Trophoblast cell (in vitro differentiated cells and primary cell): Measurements from ENCODE around the gene ZNF692.

ENCODE experiments used
- DNase-seq, 2 donors: peaks; one replicate each; pipeline ENCODE4 v3.0.0-alpha.2; 2016
- H2AFZ ChIP-seq: 2 replicates; pipeline ENCODE4 v1.6.1; 2013; ENCODE audit warnings: low read length, moderate library complexity, mild to moderate bottlenecking; ENCODE audit not compliant: insufficient read depth, poor library complexity
- H2AK5ac ChIP-seq: 2 replicates; pipeline ENCODE4 v1.6.1; 2013; ENCODE audit warnings: mild to moderate bottlenecking, low read length
- H2BK120ac ChIP-seq: 2 replicates; pipeline ENCODE4 v1.6.1; 2013; ENCODE audit warnings: low read length, mild to moderate bottlenecking, moderate library complexity; ENCODE audit not compliant: insufficient read depth, poor library complexity
- H2BK12ac ChIP-seq: 2 replicates; pipeline ENCODE4 v1.6.1; 2013; ENCODE audit warnings: mild to moderate bottlenecking, low read length, moderate library complexity
- H2BK5ac ChIP-seq: 2 replicates; pipeline ENCODE4 v1.6.1; 2013; ENCODE audit warnings: low read length, low read depth, moderate library complexity, mild to moderate bottlenecking; ENCODE audit not compliant: poor library complexity
- H3K14ac ChIP-seq: 2 replicates; pipeline ENCODE4 v1.6.1; 2013; ENCODE audit warnings: mild to moderate bottlenecking, low read length
- H3K18ac ChIP-seq: 2 replicates; pipeline ENCODE4 v1.6.1; 2013; ENCODE audit warnings: mild to moderate bottlenecking, low read length
- H3K23ac ChIP-seq: 2 replicates; pipeline ENCODE4 v1.6.1; 2013; ENCODE audit warnings: low read length
- H3K27ac ChIP-seq: 2 replicates; pipeline ENCODE4 v1.5.1; 2013; ENCODE audit warnings: low read depth, mild to moderate bottlenecking, inconsistent platforms, low read length, moderate library complexity
- H3K27me3 ChIP-seq: 2 replicates; pipeline ENCODE4 v1.6.1; 2013; ENCODE audit warnings: inconsistent platforms, mild to moderate bottlenecking, low read length, moderate library complexity; ENCODE audit not compliant: insufficient read depth
- H3K36me3 ChIP-seq, 2 experiments: 1 replicate in 1 of 2; 2 replicates in 1 of 2; pipeline ENCODE4 v1.6.1; 2013; ENCODE audit warnings: low read length in 2 of 2, mild to moderate bottlenecking in 2 of 2, moderate library complexity in 1 of 2; ENCODE audit not compliant: insufficient read depth in 2 of 2, control insufficient read depth in 1 of 2
- H3K4ac ChIP-seq: 2 replicates; pipeline ENCODE4 v1.6.1; 2013; ENCODE audit warnings: low read depth, mild to moderate bottlenecking, low read length, moderate library complexity
- H3K4me1 ChIP-seq, 2 experiments: 1 replicate in 1 of 2; 2 replicates in 1 of 2; pipeline ENCODE4 v1.6.1; 2013; ENCODE audit warnings: low read length in 2 of 2, mild to moderate bottlenecking in 2 of 2, moderate library complexity in 1 of 2; ENCODE audit not compliant: insufficient read depth in 2 of 2, control insufficient read depth in 1 of 2
- H3K4me2 ChIP-seq: 2 replicates; pipeline ENCODE4 v1.6.1; 2013; ENCODE audit warnings: inconsistent platforms, mild to moderate bottlenecking, low read length, moderate library complexity
- H3K4me3 ChIP-seq: 2 replicates; pipeline ENCODE4 v1.5.1; 2013; ENCODE audit warnings: mild to moderate bottlenecking, low read depth, low read length, inconsistent platforms
- H3K79me1 ChIP-seq: one replicate; pipeline ENCODE4 v1.6.1; 2013; ENCODE audit warnings: low read length
- H3K79me2 ChIP-seq: 2 replicates; pipeline ENCODE4 v1.6.1; 2013; ENCODE audit warnings: low read length, mild to moderate bottlenecking; ENCODE audit not compliant: control insufficient read depth, insufficient read depth, poor library complexity
- H3K9ac ChIP-seq: 2 replicates; pipeline ENCODE4 v1.6.1; 2013; ENCODE audit warnings: mild to moderate bottlenecking, low read length
- H3K9me3 ChIP-seq: 2 replicates; pipeline ENCODE4 v1.6.1; 2013; ENCODE audit warnings: low read depth, mild to moderate bottlenecking, control low read depth, inconsistent platforms, low read length; ENCODE audit not compliant: insufficient read depth
- H4K12ac ChIP-seq: 2 replicates; pipeline ENCODE4 v1.6.1; 2013; ENCODE audit warnings: low read depth, mild to moderate bottlenecking, low read length, moderate library complexity
- H4K8ac ChIP-seq: 2 replicates; pipeline ENCODE4 v1.6.1; 2013; ENCODE audit warnings: low read depth, mild to moderate bottlenecking, low read length, moderate library complexity
- H4K91ac ChIP-seq: one replicate; pipeline ENCODE4 v1.6.1; 2013; ENCODE audit warnings: low read depth, mild to moderate bottlenecking, low read length, moderate library complexity
- WGBS: extraction: QIAGEN DNeasy Blood & Tissue Kit; methylation state at CpG from one replicate; pipeline ENCODE4 v1.1.7; 2013; ENCODE audit warnings: missing lambda C conversion rate; ENCODE audit not compliant: insufficient read length, insufficient coverage; ENCODE audit errors: extremely low coverage; 5-methylcytosine and 5-hydroxymethylcytosine counted together

ZNF692 gene

GRCh38 chr1:248847956-248848561 is 10.8 kb downstream of the ZNF692 start:
- WGBS, result no CpG with 5 or more reads among the region's 72 CpGs
- Histone ChIP-seq H2AK5ac (no peak overlapping the region), H3K9ac (no peak overlapping the region)

GRCh38 chr1:248847181-248847955 is 11.5 kb downstream of the ZNF692 start:
- Histone ChIP-seq H2BK12ac (no peak overlapping the region), H3K9me3 (no peaks in the 10 kb centered on the region), H3K14ac (no peak overlapping the region), H3K79me2 (no peaks in the 10 kb centered on the region), H3K23ac (no peak overlapping the region), H2BK5ac (no peak overlapping the region), H2BK120ac (no peak overlapping the region), H3K4me1 (peaks cover 14 to 15% of the 10 kb centered on the region in 2 experiments), H2AFZ (no peak overlapping the region), H4K12ac (no peak overlapping the region), H3K4ac (no peak overlapping the region), H4K8ac (no peak overlapping the region), H2AK5ac (no peak overlapping the region), H3K27me3 (no peaks in the 10 kb centered on the region), H3K79me1 (no peaks in the 10 kb centered on the region), H3K27ac (no peak overlapping the region), H4K91ac (no peak overlapping the region), H3K9ac (no peak overlapping the region), H3K4me2 (no peak overlapping the region), H3K4me3 (peak overlapping the region; percentile 16), H3K18ac (no peak overlapping the region), H3K36me3 (peaks cover 52 to 79% of the 10 kb centered on the region in 2 experiments)
- DNase-seq, result no peak
- no CpG with 5 or more reads among the region's 76 CpGs for WGBS

More at GRCh38 chr1:248847956-248848561, 10.8 kb downstream of the ZNF692 start:
- no peak overlapping the region for H4K91ac ChIP-seq
- no peaks in the 10 kb centered on the region for H3K27me3 ChIP-seq
- no peak overlapping the region for H4K12ac ChIP-seq
- no peak overlapping the region for H3K18ac ChIP-seq
- H3K4ac ChIP-seq, result no peak overlapping the region
- H3K4me1 ChIP-seq, result peaks cover 14 to 15% of the 10 kb centered on the region in 2 experiments
- H2AFZ ChIP-seq, result no peak overlapping the region
- no peak overlapping the region for H3K4me3 ChIP-seq
- peaks cover 50 to 74% of the 10 kb centered on the region in 2 experiments for H3K36me3 ChIP-seq
- no peaks in the 10 kb centered on the region for H3K9me3 ChIP-seq
- no peak overlapping the region for H2BK12ac ChIP-seq
- H2BK5ac ChIP-seq, result no peak overlapping the region
- no peak overlapping the region for H3K23ac ChIP-seq
- no peaks in the 10 kb centered on the region for H3K79me1 ChIP-seq
- no peaks in the 10 kb centered on the region for H3K79me2 ChIP-seq
- no peak overlapping the region for H4K8ac ChIP-seq
- H2BK120ac ChIP-seq, result no peak overlapping the region
- H3K27ac ChIP-seq, result no peak overlapping the region
- DNase-seq, result no peak
- H3K4me2 ChIP-seq, result no peak overlapping the region
- no peak overlapping the region for H3K14ac ChIP-seq

- Histone ChIP-seq H3K9ac (peak overlapping the region; percentile 25), H2AFZ (no peak overlapping the region), H3K27ac (no peak overlapping the region), H3K36me3 (peaks cover 39 to 56% of the 10 kb centered on the region in 2 experiments), H2AK5ac (no peak overlapping the region), H2BK120ac (no peak overlapping the region), H3K23ac (no peak overlapping the region), H3K14ac (no peak overlapping the region), H2BK5ac (no peak overlapping the region), H4K12ac (no peak overlapping the region), H3K79me1 (no peaks in the 10 kb centered on the region), H3K79me2 (no peaks in the 10 kb centered on the region), H3K27me3 (no peaks in the 10 kb centered on the region), H4K91ac (no peak overlapping the region), H3K4ac (no peak overlapping the region), H3K4me1 (peaks cover 6 to 7% of the 10 kb centered on the region in 2 experiments), H3K4me2 (no peak overlapping the region), H3K4me3 (no peak overlapping the region), H4K8ac (no peak overlapping the region), H3K18ac (no peak overlapping the region), H3K9me3 (no peaks in the 10 kb centered on the region), H2BK12ac (no peak overlapping the region)
- DNase-seq, result no peak
- WGBS, result no CpG with 5 or more reads among the region's 8 CpGs
These were observed 14.4 kb downstream of the ZNF692 start for GRCh38 chr1:248844526-248844925.

- peaks cover 36 to 48% of the 10 kb centered on the region in 2 experiments for H3K36me3 ChIP-seq
- no peak overlapping the region for H2AFZ ChIP-seq
- no peak overlapping the region for H3K9ac ChIP-seq
- no peak overlapping the region for H2BK12ac ChIP-seq
- H3K4ac ChIP-seq, result no peak overlapping the region
- no peak overlapping the region for H3K23ac ChIP-seq
- no peaks in the 10 kb centered on the region for H3K27me3 ChIP-seq
- H2AK5ac ChIP-seq, result no peak overlapping the region
- H2BK5ac ChIP-seq, result no peak overlapping the region
- H3K4me3 ChIP-seq, result no peak overlapping the region
- no peak overlapping the region for H4K12ac ChIP-seq
- no peak overlapping the region for H3K18ac ChIP-seq
- no peaks in the 10 kb centered on the region for H3K9me3 ChIP-seq
- peaks cover 0 to 4% of the 10 kb centered on the region in 2 experiments for H3K4me1 ChIP-seq
- peaks cover 1% of the 10 kb centered on the region for H3K79me2 ChIP-seq
- H3K27ac ChIP-seq, result no peak overlapping the region
- H3K79me1 ChIP-seq, result peaks cover 6% of the 10 kb centered on the region
- DNase-seq, result no peak
- H3K14ac ChIP-seq, result no peak overlapping the region
- H4K8ac ChIP-seq, result no peak overlapping the region
- no CpG with 5 or more reads among the region's 3 CpGs for WGBS
- H2BK120ac ChIP-seq, result no peak overlapping the region
- no peak overlapping the region for H3K4me2 ChIP-seq
- H4K91ac ChIP-seq, result no peak overlapping the region
These were observed 15.2 kb downstream of the ZNF692 start for GRCh38 chr1:248843687-248844086.
